ENCODE results near the gene IL4R.
"Not testable (repeated sequence)": the region's sequence is repeated elsewhere in the genome, so short reads cannot be mapped to it uniquely, and the experiment has no call there.

IL4R gene

GRCh38 chr16:27327586-27327915 is 13.8 kb downstream of the IL4R start:
- no peak for DNase-seq

GRCh38 chr16:27328937-27329336 is 15.2 kb downstream of the IL4R start:
- no peak for DNase-seq

- not testable (repeated sequence) for DNase-seq
Observed at GRCh38 chr16:27329376-27330079, 15.8 kb downstream of the IL4R start.

- no peak for DNase-seq
Observed at GRCh38 chr16:27330542-27330941, 16.8 kb downstream of the IL4R start.

GRCh38 chr16:27332105-27332504 is 18.3 kb downstream of the IL4R start:
- DNase-seq, result no peak

GRCh38 chr16:27333104-27333503 is 19.3 kb downstream of the IL4R start:
- DNase-seq, result no peak

GRCh38 chr16:27333549-27333948 is 19.8 kb downstream of the IL4R start:
- DNase-seq, result no peak

GRCh38 chr16:27334192-27334764 is 20.5 kb downstream of the IL4R start:
- no peak for DNase-seq

- DNase-seq, result no peak
Observed at GRCh38 chr16:27334838-27335237, 21.1 kb downstream of the IL4R start.

GRCh38 chr16:27335349-27336053 is 21.7 kb downstream of the IL4R start:
- DNase-seq, result no peak

GRCh38 chr16:27337024-27337423 is 23.2 kb downstream of the IL4R start:
- no peak for DNase-seq

- DNase-seq, result no peak
Observed at GRCh38 chr16:27339180-27339579, 25.4 kb downstream of the IL4R start.

GRCh38 chr16:27340654-27341053 is 26.9 kb downstream of the IL4R start:
- no peak for DNase-seq

GRCh38 chr16:27341549-27341948 is 27.8 kb downstream of the IL4R start:
- DNase-seq, result no peak

GRCh38 chr16:27341971-27342370 is 28.2 kb downstream of the IL4R start:
- no peak for DNase-seq

GRCh38 chr16:27344721-27345120 is 30.9 kb downstream of the IL4R start:
- no peak for DNase-seq

GRCh38 chr16:27345201-27345600 is 31.4 kb downstream of the IL4R start:
- no peak for DNase-seq

GRCh38 chr16:27346819-27347218 is 33.0 kb downstream of the IL4R start:
- DNase-seq, result no peak

GRCh38 chr16:27347930-27348685 is 34.3 kb downstream of the IL4R start:
- no peak for DNase-seq

GRCh38 chr16:27349276-27349675 is 35.5 kb downstream of the IL4R start:
- DNase-seq, result no peak

- DNase-seq, result no peak
Observed at GRCh38 chr16:27350006-27350405, 36.2 kb downstream of the IL4R start.

- no peak for DNase-seq
Observed at GRCh38 chr16:27351989-27352388, 38.2 kb downstream of the IL4R start.

Measured in amygdala (tissue), 56 donors.